Stimulated activated CD8-positive, alpha-beta memory T cell treated with anti-CD3 and anti-CD28 coated beads, Interleukin-4, amount 100 ng/mL, for 1 hour (primary cell): Measurements from ENCODE around the gene ADAMTS10.
"Not testable (repeated sequence)": the region's sequence is repeated elsewhere in the genome, so short reads cannot be mapped to it uniquely, and the experiment has no call there.

ENCODE experiments used
- DNase-seq, 2 donors: peaks; one replicate each; pipeline ENCODE4 v3.0.0-alpha.2; 2020; ENCODE audit warnings: low read depth in 2 of 2, low spot score in 1 of 2

ADAMTS10 gene

DNA sequence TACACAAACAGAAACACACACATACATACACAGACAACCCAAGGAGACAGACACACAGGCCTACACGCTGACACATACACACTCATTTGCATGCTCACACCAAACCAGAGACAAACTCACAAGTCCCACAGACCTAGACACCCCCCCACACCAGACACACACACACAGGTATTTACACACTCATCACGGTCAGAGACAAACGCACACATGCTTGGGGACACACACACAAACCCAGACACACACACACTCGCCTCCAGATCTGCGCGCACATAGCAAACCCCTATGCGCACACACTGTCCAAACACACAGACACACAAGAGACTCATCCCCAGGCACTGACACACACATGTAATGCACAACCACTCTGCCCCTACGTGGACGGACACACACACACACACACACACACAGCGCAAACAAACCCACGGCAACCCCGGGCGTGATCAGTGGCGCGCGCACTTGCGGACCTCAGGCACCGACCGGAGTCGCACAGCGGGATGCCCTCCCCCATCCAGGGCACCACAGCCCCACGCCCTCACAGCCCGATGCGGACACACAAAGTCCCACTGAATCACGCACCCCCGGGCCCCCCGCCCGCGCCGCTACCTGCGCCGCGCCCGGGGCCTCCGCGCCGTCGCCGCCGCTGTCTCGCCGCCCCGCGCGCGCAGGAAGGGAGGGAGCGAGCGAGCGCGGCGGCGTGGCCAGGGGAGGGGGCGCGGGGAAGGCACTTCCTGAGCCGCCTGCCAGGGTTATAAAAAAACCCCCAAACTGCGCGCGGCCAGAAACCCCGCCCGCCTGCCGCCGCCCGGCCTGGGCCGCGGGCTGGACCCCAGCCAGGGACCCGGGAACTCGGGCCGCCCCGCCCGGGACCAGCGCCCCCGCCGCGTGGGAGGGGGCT, at the start of gene ADAMTS10:
Gene ADAMTS10 (minus strand): TSS at position 675 of the 895 bp plus-strand sequence. CDS start 5,005 bp downstream, outside the sequence.
- no peak for DNase-seq

DNA sequence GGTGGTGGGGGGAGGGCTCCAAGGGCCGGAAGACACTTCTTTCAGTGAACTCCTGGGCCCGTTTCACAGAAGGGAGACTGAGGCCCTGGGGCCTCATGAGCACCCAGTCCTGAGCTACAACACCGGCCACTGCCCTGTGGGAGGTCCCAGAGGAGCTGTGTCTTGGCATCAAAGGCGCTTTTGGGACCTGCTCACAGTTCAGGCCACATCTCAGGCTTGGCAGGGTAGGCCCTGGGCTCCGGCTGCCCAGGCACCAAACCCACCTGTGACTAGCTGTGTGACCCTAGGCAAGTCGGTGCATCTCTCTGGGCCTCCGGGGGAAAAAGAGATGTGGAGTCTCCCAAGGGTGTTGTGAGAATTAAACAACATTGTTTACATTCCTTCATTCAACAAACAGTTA, 49.4 kb upstream of the ADAMTS10 start:
- no peak for DNase-seq

DNA sequence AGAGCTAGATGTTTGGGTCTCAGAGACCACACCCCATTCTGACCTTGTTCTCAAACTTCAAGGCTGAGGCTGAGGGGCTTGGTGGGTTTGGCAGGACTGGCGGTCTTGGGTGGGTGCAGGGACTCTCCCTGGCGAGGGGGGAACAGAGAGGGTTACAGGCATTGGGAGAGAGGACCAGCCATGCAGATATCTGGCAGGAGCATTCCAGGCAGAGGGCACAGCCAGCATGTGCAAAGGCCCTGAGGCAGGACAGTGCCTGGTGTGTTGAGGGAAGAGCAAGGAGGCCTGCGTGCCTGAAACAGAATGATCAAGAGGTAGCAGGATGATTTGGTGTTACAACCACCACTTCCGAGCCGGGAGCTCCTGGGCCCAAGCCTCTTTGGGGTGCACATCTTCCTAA, 47.4 kb upstream of the ADAMTS10 start:
- no peak for DNase-seq

DNA sequence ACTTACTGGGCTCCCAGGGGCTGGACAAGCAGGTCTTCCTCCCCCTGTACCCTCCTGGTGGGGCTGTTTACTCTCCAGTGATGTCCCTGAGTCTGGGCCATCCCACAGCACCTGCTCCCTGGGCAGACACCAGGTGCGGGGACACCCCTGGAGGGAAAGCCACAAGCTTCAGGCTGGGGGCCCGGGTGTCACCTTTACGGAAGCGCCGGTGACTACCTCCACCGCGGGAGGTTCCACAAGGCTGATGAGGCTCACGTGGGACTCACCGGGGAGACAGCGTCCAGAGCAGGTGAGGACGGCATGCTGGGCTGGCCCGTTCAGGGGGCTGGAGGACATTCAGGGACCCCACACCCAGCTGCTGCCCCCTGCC, 44.8 kb upstream of the ADAMTS10 start:
- DNase-seq, result peak in 1 of 2 donors; percentile 15

DNA sequence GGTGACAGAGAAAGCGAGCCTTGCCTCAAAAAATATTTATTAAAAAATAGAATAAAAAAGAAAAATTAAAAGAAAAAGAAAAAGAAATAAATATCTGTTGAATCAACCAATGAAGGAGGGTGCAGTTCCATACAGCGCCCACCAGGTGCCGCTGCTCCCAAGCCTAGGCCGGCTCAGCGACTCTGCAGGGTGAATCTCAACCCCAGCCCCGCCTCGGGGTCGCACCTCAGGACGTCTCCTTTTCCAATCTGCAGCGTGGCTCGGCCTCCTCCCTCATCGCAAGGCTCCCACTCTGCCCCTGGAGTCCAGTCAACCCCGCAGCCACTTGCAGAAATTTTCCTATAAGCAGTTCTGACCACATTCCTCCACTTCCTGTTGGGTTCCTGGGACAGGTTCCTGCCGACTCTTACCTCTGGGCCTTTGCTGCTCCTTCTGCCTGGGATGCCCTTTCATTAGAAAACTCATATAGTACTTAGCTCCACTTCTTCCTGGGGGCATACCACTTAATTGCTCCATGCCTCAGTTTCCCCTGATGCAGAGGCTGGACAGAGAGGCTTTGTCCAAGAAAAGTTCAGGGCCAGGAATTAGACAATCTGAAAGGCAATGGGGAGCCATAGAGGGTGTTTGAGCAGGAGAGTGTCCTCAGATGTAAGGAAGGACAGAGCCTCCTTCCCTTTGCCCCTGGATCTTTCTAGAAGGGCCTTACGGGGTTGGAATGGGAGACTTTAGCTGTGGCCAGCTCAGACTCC, 44.2 kb upstream of the ADAMTS10 start:
- peak; percentile 44 to 47 for DNase-seq

DNA sequence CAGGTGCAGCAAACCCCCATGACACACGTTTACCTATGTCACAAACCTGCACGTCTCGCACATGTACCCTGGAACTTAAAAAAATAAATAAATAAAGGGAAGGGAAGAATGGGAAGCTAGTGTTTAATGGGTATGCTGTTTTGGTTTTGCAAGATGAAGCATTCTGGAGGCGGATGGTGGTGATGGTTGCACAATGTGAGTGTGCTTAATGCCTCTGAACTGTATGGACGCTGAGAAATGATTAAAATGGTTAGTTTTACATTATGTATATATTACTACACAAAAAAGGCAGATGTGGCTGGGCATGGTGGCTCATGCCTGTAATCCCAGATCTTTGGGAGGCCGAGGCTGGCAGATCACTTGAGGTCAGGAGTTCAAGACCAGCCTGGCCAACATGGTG, 37.7 kb upstream of the ADAMTS10 start:
- DNase-seq, result no peak

DNA sequence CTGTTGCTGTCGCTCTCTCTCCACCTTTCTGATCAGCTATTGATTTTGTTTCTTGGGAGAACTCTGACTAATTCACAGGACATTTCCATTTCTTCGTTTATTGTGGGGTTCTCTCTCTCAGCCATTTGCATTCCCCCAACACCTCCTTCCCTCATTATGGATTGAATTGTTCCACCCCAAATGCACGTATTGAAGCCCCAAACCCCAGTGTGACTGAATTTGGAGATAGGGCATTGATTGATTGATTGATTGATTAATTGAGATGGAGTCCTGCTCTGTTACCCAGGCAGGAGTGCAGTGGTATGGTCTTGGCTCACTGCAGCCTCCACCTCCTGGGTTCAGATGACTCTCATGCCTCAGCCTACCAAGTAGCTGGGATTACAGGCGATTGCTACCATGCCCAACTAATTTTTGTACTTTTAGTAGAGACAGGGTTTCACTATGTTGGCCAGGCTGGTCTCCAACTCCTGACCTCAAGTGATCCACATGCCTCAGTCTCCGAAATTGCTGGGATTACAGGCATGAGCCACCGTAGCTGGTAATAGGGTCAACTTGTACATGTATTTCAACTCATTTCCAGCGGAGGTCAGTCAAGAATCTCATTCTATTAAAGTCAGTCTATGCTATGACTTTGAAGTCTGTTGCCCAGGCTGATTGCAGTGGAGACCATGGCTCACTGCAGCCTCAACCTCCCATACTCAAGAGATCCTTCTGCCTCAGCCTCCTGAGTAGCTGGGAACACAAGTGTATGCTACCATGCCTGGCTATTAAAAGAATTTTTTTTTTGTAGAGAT, 33.5 kb upstream of the ADAMTS10 start:
- no peak for DNase-seq

DNA sequence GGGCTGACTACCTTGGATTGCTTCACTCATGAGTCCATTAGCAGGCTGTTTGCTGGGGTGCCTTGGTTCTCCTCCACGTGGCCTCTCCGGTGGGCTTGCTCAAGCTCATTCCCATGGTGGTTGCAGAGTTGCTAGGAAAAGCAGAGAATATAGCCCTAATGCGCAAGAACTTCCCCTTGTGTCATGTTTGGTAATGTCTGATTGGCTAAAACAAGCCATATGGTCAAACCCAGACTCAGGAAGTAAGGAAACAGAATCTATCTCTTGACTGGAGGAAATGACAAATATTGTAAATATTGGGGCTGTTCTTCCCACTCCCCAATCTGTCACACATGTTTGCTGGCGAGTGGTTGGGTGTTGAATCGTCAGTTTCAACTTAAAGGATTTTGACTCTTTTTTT, 32.0 kb upstream of the ADAMTS10 start:
- DNase-seq, result no peak

DNA sequence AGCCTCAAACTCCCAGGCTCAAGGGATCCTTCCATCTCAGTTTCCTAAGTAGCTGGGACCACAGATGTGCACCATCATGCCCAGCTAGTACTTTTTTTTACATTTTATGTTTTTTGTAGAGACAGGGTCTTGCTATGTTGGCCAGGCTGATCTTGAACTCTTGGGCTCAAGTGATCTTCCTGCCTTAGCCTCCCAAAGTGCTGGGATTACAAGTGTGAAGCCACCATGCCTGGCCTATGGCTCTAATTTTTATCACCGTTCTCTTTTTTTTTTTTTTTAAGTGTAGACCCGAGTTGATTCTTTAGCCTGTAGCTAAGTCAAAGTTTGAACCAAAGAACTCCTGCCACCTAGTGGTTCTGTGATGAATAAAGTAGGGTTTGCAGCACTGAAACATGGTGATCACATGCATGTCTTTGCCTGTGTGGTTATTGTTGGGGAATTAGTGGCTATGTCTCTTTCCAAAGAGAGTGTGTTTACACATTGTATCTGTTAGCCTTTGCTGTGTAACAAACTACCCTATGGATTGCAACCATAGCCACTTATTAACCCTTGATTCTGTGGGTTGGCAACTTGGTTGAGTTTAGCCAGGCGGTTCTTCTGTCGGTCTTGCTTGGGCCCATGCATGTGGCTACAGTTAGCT, 31.5 kb upstream of the ADAMTS10 start:
- DNase-seq, result no peak

DNA sequence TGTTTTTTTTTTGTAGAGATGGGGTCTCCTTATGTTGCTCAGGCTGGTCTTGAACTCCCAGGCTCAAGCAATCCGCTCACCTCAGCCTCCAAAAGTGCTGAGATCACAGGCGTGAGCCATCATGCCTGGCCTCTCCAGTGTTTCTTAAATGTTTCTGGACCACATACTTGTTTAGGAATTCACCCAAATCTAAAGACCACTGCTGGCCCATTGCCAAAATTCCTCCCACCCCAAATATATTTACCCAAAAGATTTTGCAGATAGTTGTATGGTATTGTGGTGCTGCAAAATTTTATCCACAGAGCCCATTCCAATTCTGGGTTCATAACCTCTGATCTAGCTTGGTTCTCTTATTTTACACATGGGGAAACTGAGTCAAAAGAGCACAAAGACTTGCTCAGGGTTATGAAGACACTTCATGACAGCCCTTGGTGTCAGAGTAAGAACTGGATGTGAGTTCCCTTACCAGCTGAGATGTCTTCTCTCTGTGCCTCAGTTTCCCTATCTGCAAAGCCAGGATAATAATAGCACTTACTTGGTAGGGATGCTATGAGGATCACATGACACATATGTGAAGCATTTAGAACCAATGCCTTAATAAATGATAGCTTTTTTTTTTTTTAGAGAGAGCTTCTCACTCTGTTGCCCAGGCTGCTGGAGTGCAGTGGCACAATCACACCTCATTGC, 30.8 kb upstream of the ADAMTS10 start:
- no peak for DNase-seq

DNA sequence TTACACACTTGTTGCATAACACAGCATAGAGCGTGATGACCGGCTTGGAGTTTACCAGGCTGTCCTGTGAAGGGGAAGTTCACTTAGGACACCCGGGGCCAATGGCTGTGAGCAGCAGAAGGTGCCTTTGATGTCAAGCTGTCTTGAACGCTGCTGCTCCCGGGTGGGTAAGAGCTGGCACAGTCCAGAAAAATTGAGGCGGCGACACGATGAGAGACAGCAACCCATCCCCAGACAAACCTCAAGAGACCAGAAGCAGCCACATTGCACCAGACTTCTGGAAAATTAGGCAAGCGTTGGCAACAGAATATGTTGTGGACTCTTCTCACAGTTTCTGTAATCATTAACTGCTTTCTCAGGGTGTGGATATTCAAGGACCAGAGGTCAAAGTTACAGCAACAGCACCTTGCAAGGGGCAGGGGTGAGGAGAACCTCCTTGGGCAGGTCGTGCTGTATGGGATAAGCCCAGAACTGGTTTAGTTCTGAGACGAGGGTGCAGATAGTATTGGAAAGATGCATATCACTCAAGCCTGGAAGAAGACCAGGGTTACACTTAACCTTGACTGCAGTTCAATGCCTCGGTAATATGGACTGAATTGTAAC, 30.0 kb upstream of the ADAMTS10 start:
- DNase-seq, result no peak

DNA sequence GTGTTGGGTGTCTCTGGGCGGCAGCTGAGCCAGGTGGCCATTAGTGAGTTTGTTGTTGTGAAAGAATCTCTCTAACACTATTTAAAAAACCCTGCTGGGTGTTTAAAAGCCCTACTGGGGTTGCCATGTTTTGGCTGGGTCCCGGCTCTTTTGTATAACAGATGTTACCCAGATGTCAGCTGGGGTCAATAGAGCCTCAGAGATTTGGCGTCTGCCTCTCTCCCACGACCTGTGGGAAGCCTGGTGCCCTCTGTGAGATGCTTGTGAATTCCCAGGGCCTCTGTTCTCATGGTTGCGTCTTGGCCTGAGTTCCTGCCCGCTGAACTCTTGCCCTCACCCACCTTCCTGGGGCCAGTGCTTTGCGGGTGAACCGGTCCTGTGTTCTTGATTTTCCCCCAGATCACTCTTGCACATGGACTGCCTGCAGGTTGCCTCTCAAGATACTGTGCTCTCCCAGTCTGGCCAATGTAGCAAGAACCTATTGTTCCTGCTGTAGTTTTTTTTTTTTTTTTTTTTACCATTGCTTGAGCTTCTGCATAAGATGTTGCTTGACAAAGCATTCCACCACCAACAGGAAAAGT, 29.4 kb upstream of the ADAMTS10 start:
- no peak for DNase-seq

DNA sequence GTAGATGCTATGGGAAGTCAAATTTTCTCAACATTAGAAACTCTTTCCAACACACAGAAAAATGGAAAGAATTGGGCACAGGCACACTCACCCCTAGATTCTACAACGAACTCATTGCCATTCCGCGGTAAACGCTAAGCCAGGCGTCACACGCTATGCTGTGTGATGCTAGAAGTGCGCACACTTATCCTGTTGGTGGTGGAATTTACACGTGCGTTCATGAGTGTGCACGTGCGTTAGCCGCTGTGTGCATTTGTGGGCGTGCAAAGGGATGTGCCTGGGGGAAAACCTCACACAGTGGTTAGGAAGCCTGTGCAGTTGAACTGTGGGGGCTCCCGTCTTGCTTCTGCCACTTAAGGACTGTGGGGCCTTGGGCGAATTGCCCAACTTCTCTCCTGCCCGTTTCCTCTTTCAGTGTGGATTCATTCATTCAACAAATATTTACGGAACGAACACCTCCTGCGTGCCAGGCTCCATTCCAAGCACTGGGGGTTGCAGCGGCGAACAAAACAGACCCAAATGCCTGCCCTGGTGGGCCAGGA, 27.6 kb upstream of the ADAMTS10 start:
- DNase-seq, result no peak

DNA sequence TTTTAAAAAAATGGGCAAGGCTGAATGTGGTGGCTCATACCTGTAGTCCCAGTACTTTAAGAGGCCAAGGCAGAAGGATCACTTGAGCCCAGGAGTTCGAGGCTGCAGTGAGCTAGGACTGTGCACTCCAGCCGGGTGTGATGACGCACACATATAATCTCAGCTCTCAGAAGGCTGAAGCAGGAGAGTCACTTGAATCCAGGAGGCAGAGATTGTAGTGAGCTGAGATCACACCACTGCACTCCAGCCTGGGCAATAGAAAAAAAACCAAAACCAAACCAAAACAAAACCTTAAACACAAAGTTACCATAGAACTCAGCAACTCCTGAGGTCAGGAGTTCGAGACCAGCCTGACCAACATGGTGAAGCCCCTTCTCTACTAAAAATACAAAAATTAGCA, 26.6 kb upstream of the ADAMTS10 start:
- not testable (repeated sequence) for DNase-seq

DNA sequence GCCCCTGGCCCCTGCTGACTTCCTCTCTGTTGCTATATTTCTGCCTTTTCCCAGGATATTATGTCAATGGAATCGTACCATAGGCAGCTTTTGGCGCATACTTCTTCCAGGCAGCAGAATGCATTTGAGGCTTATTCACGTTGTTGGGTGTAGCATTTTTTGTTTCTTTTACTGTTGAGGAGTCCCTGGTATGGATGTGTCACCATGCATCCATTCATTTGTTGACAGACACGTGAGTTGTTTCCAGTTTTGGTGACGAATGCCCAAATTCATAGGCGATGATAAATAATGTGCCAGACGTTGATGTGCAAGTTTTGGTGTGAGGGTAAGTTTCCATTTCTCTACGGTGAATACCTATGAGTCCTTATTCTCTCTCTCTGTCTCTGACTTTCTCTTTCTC, 24.9 kb upstream of the ADAMTS10 start:
- no peak for DNase-seq

DNA sequence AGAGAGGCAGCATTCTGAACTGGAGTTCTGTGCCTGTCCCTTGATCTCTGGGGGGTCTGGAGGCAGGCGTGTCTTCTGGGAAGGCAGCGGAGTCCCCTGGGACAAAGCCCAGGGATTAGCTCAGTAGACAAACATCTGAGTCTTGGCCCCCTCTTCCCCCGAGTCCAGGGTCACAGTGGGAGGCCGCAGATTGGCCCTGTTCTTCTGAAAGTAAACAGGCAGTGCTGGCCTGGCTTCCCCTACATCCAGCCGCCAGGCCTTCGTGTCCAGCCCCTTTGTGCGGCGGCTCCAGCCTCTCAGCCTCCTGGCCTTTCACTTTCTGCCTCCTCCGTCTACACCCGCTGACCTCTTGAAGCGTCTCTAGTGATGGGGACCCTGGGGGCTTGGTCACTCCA, 20.9 kb upstream of the ADAMTS10 start:
- no peak for DNase-seq

DNA sequence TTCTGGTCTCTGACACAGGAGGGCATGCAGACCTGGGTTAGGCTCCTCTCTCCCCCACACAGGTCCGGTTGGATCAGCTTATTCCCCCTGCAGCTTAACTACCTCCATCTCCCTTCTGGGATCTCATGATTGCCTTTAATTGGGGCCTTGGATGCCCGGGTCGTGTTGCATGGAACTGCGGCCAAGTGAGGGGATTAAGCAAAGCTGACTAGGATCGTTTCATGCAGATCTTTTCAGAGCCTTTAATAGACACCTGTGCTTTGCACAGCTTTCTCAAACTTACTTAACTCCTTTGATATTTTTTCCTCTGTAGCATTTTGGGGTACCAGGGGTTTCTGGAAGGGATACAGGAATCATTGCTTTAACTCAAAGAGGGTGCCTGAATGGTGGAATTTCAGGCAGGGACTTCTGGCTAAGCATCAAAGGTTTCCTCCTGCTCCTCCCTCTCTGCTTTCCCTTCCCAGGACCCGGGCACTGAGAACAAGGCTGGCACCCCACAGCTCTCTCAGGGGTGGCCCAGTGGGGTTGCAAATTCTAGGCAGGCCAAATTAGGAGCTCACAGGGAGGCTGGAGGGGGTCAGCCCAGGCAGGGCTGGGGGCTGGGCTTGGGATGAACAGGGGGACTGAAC, 20.4 kb upstream of the ADAMTS10 start:
- no peak for DNase-seq

DNA sequence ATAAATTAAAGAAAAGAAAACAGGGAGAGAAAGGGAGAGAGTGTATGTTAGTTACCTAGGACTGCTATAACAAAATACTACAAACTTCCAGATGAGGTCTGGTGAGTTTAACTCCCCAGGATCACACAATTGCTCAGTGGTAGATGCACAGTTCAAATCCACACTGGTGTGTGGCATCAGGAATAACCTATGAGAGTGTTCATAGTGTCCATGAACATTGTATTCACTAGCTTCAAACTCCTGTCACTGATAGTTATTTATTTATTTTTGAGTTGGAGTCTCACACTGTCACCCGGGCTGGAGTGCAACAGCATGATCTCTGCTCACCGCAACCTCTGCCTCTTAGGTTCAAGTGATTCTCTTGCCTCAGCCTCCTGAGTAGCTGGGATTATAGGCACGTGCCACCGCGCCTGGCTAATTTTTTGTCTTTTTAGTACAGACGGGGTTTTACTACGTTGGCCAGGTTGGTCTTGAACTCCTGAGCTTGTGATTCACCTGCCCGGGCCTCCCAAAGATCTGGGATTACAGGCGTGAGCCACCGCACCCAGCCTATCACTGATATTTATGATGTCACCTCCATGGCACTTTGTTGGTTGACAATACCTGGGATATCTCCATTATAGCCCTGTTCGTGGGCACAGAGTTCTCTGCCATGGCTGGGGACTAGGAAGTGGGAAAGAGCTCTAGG, 19.6 kb upstream of the ADAMTS10 start, which contains the start of gene NFILZ:
Gene NFILZ (plus strand): TSS at position 638 of the 688 bp plus-strand sequence. CDS start 46,133 bp downstream, outside the sequence.
- no peak for DNase-seq
